ENCODE results near the gene GXYLT2. TPM values are rescaled to one million over a fixed set of nuclear protein-coding genes. Genes with fewer than 3 reads are reported as not detected.

Gene GXYLT2
- total and polyA plus RNA-seq, 2 of the 13 experiments (the other 11 are each of a cell fraction or from before 2014, with no cell fraction given): 4.3 to 6.9 TPM

- TF ChIP-seq MAX (IDR thresholded peaks at IDR 0.05) (peak; percentile 92), SP2 (CRISPR knock-in tag; IDR thresholded peaks at IDR 0.05) (no peak), ZNF629 (CRISPR knock-in tag; conservative IDR thresholded peaks at IDR 0.05) (peak; percentile 50), ZNF496 (CRISPR knock-in tag; IDR thresholded peaks at IDR 0.05; ENCODE audit: insufficient replicate concordance) (no peak), ZNF230 (CRISPR knock-in tag; IDR thresholded peaks at IDR 0.05) (no peak), PRDM10 (CRISPR knock-in tag; IDR thresholded peaks at IDR 0.05; ENCODE audit: low read depth) (no peak), ZNF772 (CRISPR knock-in tag; IDR thresholded peaks at IDR 0.05) (peak; percentile 45; the same call in 1 of the 2 replicates), ZNF543 (CRISPR knock-in tag; IDR thresholded peaks at IDR 0.05) (no peak), RNF2 (conservative IDR thresholded peaks at IDR 0.05; ENCODE audit: low read depth) (peak; percentile 58; the same call in 1 of the 2 replicates), NCOA1 (CRISPR knock-in tag; IDR thresholded peaks at IDR 0.05) (no peak), CREB3 (CRISPR knock-in tag; IDR thresholded peaks at IDR 0.05) (no peak), ISL2 (CRISPR knock-in tag; IDR thresholded peaks at IDR 0.05) (peak; percentile 32), E2F1 (CRISPR knock-in tag; IDR thresholded peaks at IDR 0.05) (0 out of 2 replicates have a peak, but pooled peaks have one; percentile 42), ZNF263 (CRISPR knock-in tag; IDR thresholded peaks at IDR 0.05) (peak; percentile 46), ZBTB20 (CRISPR knock-in tag; IDR thresholded peaks at IDR 0.05; ENCODE audit: borderline replicate concordance, low read depth) (peak; percentile 41; the same call in 1 of the 2 replicates), PRDM4 (CRISPR knock-in tag; IDR thresholded peaks at IDR 0.05; ENCODE audit: borderline replicate concordance) (no peak), DMAP1 (CRISPR knock-in tag; IDR thresholded peaks at IDR 0.05) (peak; percentile 59), KDM2A (CRISPR knock-in tag; IDR thresholded peaks at IDR 0.05; ENCODE audit: borderline replicate concordance, low read depth) (peak; percentile 53), RARG (CRISPR knock-in tag; IDR thresholded peaks at IDR 0.05; ENCODE audit: low read depth) (no peak), ZNF883 (CRISPR knock-in tag; IDR thresholded peaks at IDR 0.05; ENCODE audit: not compliant biosample characterization) (peak; percentile 80), ZNF670 (CRISPR knock-in tag; IDR thresholded peaks at IDR 0.05; ENCODE audit: borderline replicate concordance) (peak; percentile 77; the same call in 1 of the 2 replicates)
Observed at GRCh38 chr3:72996473-72997333, 108.9 kb downstream of the GXYLT2 start, which contains the start of gene PPP4R2 (continued).

All from HepG2 (cell line).